ENCODE results near the gene CIRBP. TPM values are rescaled to one million over a fixed set of nuclear protein-coding genes. Genes with fewer than 3 reads are reported as not detected.

Gene CIRBP
- total RNA-seq, 2 donors from 2014 or later, result 282 to 301 TPM

- Mint-ChIP-seq H3K36me3 (ENCODE audit: low read depth) (peaks cover 21% of the 10 kb centered on the region), H3K9me3 (no peaks in the 10 kb centered on the region), H3K27ac (no peak overlapping the region), H3K27me3 (ENCODE audit: insufficient read depth) (no peaks in the 10 kb centered on the region), H3K4me3 (peak overlapping the region; percentile 87), H3K4me1 (no peaks in the 10 kb centered on the region)
- Histone ChIP-seq H3K9ac (ENCODE audit: extremely low read depth, low read length, poor library complexity, severe bottlenecking) (peak overlapping the region; percentile 95), H3K4me3 (ENCODE audit: low read length) (peak overlapping the region; percentile 71), H3K27ac (ENCODE audit: low read depth, low read length) (peak overlapping the region; percentile 91), H3K27me3 (ENCODE audit: control insufficient read depth, insufficient read depth, low read length, poor library complexity, severe bottlenecking) (no peaks in the 10 kb centered on the region), H3K36me3 (ENCODE audit: control insufficient read depth, insufficient read depth, low read length) (peaks cover 31% of the 10 kb centered on the region), H3K4me1 (ENCODE audit: control insufficient read depth, insufficient read depth, low read length) (peaks cover 5% of the 10 kb centered on the region), H3K9me3 (ENCODE audit: control insufficient read depth, low read length) (no peaks in the 10 kb centered on the region)
- no peak for DNase-seq
- TF ChIP-seq CTCF (conservative IDR thresholded peaks at IDR 0.05), result no peak
- WGBS, 2 experiments (ENCODE audit: insufficient coverage in 1 of 2, insufficient read length in 1 of 2), result 0% methylated on average over 16 to 67 of the region's 67 CpGs
These were observed 19.1 kb upstream of the CIRBP start for GRCh38 chr19:1249990-1250436.

DNA sequence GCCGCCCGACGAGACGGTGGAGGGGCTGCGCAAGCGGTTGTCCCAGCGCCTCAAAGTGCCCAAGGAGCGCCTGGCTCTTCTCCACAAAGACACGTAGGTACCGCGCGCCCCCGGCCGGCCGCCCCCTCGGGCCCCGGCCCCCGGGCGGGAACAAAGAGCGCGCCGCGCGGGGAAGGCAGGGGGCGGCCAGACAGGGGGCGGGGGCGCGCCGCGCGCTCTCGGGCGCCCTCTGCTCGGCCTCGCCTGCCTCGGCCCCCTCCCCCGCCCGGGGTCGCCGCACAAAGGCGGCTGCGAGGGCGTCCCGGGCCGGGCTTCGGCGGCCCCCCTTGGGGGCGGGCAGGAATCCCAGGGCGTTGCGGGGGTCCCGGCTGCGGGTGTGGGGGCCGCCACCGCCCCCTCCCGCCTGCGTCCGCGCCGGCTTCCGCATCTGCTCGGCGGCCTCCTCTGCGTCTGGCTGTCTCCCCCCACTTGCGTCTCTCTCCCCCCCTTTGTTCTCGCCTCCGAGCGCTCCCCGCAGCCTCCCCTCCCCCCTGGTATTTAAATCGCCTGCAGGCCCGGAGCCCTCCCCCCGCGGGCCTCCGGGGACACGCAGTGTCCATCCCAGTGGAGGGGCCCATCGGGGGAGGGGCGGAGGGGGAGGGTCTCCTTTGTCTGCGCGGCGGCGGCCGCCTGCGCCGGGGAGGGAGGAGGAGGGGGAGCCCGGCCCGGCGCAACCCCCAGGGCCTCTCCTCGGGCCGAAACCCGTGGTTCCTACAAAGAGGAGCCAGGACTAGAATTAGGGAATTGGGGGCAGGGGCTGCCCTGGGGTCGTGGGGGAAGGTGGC is 18.5 kb upstream of the CIRBP start:
- peaks cover 5% of the 10 kb centered on the region for H3K4me1 ChIP-seq (ENCODE audit: control insufficient read depth, insufficient read depth, low read length)
- H3K9me3 ChIP-seq (ENCODE audit: control insufficient read depth, low read length), result no peaks in the 10 kb centered on the region
- peak overlapping the region; percentile 85 for H3K4me3 ChIP-seq (ENCODE audit: low read length)
- Mint-ChIP-seq H3K4me1 (no peaks in the 10 kb centered on the region), H3K4me3 (peak overlapping the region; percentile 87), H3K27me3 (ENCODE audit: insufficient read depth) (no peaks in the 10 kb centered on the region), H3K9me3 (no peaks in the 10 kb centered on the region), H3K27ac (peak overlapping the region; percentile 91), H3K36me3 (ENCODE audit: low read depth) (peaks cover 28% of the 10 kb centered on the region)
- H3K9ac ChIP-seq (ENCODE audit: extremely low read depth, low read length, poor library complexity, severe bottlenecking), result peak overlapping the region; percentile 95
- H3K27ac ChIP-seq (ENCODE audit: low read depth, low read length), result peak overlapping the region; percentile 91
- DNase-seq, result peak; percentile 84
- no peak for TF ChIP-seq CTCF (conservative IDR thresholded peaks at IDR 0.05)
- H3K36me3 ChIP-seq (ENCODE audit: control insufficient read depth, insufficient read depth, low read length), result peaks cover 38% of the 10 kb centered on the region
- H3K27me3 ChIP-seq (ENCODE audit: control insufficient read depth, insufficient read depth, low read length, poor library complexity, severe bottlenecking), result no peaks in the 10 kb centered on the region
- WGBS, 2 experiments (ENCODE audit: insufficient coverage in 1 of 2, insufficient read length in 1 of 2), result 0% methylated on average over 2 to 85 of the region's 90 CpGs

- WGBS, 2 experiments (ENCODE audit: insufficient coverage in 1 of 2, insufficient read length in 1 of 2), result 4 to 11% methylated on average over 5 to 36 of the region's 41 CpGs
- Mint-ChIP-seq H3K9me3 (no peaks in the 10 kb centered on the region), H3K27ac (peak overlapping the region; percentile 91), H3K4me3 (peak overlapping the region; percentile 87), H3K36me3 (ENCODE audit: low read depth) (peaks cover 37% of the 10 kb centered on the region), H3K4me1 (no peaks in the 10 kb centered on the region), H3K27me3 (ENCODE audit: insufficient read depth) (no peaks in the 10 kb centered on the region)
- H3K27me3 ChIP-seq (ENCODE audit: control insufficient read depth, insufficient read depth, low read length, poor library complexity, severe bottlenecking), result no peaks in the 10 kb centered on the region
- peak overlapping the region; percentile 95 for H3K9ac ChIP-seq (ENCODE audit: extremely low read depth, low read length, poor library complexity, severe bottlenecking)
- H3K36me3 ChIP-seq (ENCODE audit: control insufficient read depth, insufficient read depth, low read length), result peaks cover 44% of the 10 kb centered on the region
- H3K27ac ChIP-seq (ENCODE audit: low read depth, low read length), result peak overlapping the region; percentile 91
- no peaks in the 10 kb centered on the region for H3K9me3 ChIP-seq (ENCODE audit: control insufficient read depth, low read length)
- H3K4me3 ChIP-seq (ENCODE audit: low read length), result peak overlapping the region; percentile 85
- DNase-seq, result peak; percentile 71
- TF ChIP-seq CTCF (conservative IDR thresholded peaks at IDR 0.05), result no peak
- peaks cover 5% of the 10 kb centered on the region for H3K4me1 ChIP-seq (ENCODE audit: control insufficient read depth, insufficient read depth, low read length)
These were observed 17.6 kb upstream of the CIRBP start for GRCh38 chr19:1251330-1252220.

Measured in endodermal cell (in vitro differentiated cells).